Pons (tissue), 1 donor: ENCODE results near the gene WDR35.
"Not testable (repeated sequence)": the region's sequence is repeated elsewhere in the genome, so short reads cannot be mapped to it uniquely, and the experiment has no call there.

ENCODE experiments used
- DNase-seq: peaks from one replicate; pipeline ENCODE4 v3.0.0-alpha.2; 2016; ENCODE audit warnings: low spot score

WDR35 gene

DNA sequence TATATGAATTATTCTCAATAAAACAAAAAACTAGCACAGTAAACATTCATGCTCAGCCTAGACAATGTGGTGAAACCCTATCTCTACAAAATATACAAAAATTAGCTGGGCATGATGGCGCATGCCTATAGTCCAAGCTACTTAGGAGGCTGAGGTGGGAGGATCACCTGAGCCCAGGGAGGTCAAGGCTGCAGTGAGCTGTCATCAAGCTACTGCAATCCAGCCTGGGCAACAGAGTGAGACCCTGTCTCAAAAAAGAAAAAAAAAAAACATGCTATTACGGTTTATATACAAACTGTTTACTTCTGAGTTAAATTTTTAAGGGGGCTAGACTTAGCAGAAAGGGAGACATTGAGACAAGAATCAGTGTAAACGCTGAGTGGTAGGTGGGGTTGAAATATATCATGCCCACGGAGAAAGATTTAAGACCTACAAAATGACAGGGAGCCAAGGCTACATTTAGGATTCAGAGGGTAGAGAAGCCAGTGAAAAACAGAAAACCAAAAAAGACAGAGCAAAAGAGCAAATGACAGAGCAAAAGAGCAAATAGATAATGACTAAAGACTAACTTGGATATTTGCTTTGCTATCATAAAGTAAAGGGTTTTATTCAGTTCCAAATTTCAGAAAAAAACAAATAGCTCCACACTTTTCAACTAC lies 95.6 kb downstream of the WDR35 start:
- DNase-seq: no peak

DNA sequence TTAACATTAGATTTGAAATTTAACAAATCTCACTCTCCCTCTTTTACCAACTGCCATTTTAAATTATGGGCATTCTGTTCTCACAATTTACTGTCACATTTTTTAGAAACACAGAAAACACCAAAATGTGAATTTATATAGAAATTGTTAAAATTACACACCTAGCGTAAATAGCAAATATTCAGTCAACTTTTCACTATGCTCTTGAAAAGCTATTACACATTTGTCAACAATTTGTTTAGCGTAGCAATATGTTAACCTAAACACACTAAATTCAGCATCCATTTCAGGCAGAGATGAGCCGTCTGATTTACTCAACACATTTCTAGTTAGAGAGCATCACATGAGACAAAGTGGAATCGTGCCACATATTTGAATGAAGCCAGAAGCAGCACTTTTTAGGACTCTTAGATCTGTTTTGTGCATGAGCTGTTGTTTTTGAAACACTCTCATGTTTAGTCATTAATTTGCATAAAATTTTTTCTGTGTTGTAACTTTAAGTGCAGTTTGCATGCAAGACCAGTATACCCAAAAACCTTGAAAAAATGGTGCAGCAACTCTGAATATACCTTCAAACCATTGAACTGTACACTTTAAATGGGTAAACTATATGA lies 96.3 kb downstream of the WDR35 start:
- DNase-seq: no peak

GRCh38 chr2:19891971-19892370 lies 97.9 kb downstream of the WDR35 start:
- not testable (repeated sequence) for DNase-seq

- DNase-seq: no peak
Observed at GRCh38 chr2:19890104-19890503, 99.8 kb downstream of the WDR35 start.

GRCh38 chr2:19888831-19889230 lies 101.1 kb downstream of the WDR35 start:
- no peak for DNase-seq

DNA sequence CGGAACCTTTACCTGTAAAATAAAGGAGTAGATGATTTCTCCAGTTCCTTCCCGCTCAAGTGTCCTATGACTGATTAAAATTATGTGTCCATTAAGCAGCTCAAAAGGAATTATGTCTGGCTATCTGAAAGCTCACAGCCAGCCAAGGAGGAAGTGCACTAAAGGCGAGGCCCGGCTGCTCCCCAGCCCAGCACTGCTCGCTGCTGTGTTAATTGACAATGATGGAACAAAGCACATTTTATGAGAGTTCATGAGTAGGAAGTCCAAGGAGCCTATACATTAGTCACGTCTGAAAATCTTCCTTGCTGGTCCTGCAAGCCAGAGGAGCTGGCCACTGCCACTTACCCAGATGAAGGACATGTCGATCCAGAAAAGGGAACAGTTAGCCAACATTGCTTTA lies 102.4 kb downstream of the WDR35 start:
- no peak for DNase-seq

GRCh38 chr2:19886261-19886660 lies 103.6 kb downstream of the WDR35 start:
- no peak for DNase-seq

DNA sequence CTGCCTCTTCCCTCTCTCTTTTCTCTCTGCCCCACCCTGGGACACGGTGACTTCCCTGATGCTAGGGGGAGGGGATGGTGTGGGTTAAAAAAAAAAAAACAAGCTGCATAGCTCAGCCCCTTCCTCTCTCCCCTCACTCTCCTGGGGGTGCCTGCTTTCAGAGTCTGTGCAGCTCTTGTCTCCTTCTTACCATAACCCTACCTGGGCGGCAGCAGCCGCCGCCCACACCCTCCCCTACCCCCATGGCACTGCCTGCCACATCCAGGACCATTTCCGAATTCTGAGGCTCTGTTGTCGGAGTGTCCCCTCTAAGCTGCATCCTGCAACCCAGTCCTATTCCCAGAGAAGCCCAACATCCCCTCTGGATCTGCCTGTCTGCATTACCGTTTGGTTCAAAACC lies 104.1 kb downstream of the WDR35 start:
- no peak for DNase-seq

DNA sequence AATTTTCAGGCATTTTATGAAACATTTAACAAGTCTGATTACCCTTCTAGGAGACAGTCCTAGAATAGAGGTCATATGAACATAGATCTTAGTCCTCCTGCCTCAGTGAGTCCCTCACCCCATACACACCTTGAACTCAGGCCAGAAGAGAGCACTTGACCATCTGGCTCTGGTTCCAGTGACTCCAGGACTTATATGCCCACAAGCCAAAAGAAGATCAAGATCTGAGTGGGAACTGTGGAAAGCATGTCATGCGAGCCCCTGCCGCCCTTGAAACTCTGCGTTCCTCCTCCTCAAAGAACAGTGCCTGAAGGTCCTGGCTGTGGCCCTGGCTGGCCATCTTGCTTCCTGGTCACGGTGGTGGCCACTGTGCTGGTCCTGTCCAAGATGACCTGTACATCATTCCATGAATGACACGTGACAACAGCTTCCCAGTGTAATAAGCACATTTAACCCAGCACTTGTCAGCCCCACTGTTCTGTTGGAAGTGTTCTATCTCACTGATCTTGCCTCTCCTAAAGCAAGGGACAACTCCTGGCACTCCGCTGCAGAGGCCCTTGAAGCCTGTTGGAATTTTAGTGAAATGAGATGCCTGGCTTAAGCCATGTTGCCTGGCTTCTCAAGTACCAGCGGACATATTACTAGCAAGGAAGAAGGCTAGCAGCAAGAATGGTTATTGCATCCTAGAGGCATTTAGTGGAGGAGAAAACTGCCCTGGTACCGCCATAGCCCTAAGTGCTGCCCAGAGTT lies 105.8 kb downstream of the WDR35 start:
- no peak for DNase-seq

DNA sequence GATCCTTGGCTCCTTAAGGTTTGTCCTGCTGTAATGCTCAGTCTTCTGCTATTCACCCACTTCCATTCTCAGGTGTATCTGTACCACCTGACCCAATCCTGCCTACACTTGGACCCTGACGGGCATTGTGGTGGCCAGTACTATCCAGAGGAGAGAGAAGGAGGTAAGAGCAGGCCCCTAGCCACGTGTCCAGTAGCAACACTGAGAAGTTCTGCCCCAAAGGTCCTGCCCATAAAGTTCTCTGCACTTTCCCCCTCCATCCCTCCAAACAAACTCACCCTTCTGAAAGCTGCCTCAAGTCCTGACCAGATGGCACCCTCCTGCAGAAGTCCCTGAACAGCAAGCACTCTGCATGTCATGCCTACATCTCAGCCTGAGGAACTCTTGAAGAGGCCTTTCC lies 106.4 kb downstream of the WDR35 start:
- DNase-seq: no peak

DNA sequence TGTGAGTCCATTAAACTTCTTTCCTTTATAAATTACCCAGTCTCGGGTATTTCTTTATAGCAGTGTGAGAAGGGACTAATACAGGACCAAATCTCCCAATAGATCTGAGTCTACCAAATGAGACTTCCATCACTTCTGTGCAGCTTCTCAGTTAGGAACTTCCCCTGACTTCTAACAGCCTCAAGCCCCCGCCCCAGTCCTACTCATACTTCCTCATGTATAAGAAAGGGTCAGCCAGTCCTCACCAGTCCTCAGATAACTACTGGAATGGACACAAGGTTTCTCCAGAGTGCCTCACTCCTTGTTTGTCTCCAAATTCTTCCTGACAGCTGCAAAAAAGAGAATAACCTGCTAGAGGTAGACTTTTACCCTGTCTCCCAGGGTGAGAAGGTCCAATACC lies 107.6 kb downstream of the WDR35 start:
- DNase-seq: no peak

GRCh38 chr2:19881908-19882265 lies 108.0 kb downstream of the WDR35 start:
- no peak for DNase-seq

DNA sequence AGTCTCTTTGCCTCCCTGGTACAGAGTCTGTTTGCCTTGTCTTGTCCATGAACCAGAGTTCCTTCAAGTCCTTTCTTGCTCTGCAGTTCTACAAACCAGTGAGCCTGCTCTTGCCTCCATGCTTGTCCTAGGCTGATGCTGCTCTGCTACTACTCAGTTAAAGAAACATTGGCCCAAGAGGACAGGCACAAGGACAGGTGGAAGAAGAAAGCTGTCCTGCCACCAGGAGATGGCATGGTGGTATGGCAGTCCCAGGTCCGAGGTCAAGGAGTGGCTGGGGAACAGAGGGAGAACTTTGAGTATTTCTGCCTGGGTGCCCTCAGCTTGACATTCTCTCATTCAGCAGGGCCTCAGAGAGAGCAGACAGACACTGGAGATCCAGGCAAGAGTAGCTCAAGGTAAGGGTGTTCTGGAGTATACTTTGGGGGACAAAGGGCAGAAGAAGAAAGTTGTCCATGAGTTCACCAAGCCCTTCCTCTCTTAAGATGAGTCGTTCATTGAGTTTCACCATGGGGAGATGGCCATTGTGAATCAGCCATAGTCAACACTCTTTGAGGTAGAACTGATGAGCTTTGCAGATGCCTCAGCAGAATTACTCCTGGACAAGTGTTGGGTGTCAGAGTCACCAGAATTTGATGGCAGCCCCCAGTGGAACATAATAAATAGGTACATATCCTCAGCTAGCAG lies 108.5 kb downstream of the WDR35 start:
- no peak for DNase-seq

DNA sequence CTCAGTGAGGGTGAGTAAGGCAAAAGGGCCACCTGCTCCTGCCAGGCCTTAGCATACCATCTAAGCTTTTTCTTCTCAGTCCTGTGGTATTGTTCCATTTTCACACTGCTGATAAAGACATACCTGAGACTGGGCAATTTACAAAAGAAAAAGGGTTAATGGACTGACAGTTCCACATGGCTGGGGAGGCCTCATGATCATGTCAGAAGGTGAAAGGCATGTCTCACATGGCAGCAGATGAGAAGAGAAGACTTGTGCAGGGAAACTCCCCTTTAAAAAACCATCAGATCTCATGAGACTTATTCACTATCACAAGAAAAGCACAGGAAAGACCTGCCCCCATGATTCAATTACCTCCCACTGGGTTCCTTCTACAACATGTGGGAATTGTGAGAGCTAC lies 109.7 kb downstream of the WDR35 start:
- DNase-seq: not testable (repeated sequence)

DNA sequence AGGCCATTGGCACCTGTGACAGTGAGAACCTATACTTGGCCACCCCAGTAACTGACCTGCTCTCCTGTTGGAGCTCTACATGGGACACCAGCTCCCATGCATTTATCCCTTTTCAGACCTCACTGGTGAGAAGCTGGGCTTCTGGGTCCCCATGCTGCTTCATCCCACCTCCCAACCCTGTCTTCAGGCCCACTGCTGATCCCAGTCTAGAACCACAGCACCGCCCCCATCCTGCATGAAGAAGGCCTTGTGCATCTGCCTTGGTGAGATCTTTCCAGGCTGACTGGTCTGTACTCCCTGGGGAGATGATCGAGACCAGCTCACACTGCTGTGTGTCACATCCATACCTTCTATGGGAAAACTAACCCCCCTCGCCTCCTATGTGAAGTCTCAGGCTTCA lies 110.8 kb downstream of the WDR35 start:
- no peak for DNase-seq

GRCh38 chr2:19878268-19879046 lies 111.4 kb downstream of the WDR35 start:
- no peak for DNase-seq

DNA sequence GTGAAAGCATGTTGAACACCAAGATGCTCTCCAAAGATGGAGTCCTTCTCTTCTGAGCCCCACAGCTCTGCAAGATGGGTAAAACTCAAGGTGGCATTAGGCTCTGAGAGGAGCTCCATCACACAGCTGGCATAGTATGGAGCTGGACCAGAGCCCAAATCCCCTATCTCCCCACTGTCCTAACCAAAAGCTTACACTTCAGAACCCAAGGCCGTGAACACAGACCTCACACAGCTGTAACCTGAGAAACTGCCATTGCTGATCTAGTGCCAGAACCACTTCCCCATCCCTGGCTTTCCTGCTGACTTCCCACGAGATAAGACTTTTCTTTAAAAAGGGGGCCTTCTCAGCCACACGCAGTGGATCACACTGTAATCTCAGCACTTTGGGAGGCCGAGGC lies 113.2 kb downstream of the WDR35 start:
- DNase-seq: no peak

DNA sequence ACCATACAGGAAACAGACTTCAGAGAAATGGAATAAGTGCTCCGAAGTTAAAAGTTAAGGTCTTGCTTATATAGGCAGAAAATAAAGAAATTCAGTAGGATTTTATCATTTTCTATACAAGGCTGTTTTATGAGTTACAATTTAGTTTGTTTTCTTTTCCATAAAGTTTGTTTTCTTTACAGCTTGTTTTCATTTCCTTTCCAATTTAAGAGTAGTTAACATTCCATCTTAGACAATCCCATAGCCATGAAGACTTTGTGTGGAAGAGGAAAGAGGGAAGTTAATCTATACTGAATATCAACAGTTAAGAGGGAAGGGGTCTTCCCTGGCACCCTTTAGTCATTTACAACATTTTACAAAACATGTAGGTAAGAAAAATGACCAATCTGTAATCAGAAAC lies 114.6 kb downstream of the WDR35 start:
- DNase-seq: no peak

DNA sequence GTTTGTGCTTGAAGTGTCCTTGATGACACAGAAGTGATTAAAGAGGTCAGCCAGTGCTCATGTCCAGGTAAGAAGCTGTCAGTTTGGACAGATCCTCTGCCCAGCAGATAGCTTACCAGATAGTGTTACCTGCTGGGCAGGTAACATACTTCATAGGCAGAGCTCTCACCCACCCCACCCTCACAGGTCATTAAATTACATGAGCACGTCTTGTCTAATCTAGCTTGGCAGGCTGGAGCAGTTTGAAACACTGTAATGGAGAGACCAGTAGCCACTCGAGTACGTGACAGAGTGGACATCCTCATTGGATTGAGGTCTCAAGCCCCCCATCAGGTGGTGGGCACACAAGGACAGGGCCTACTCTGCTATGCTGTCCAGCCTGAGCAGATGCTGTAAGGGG lies 115.2 kb downstream of the WDR35 start:
- no peak for DNase-seq

GRCh38 chr2:19873014-19873413 lies 116.9 kb downstream of the WDR35 start:
- no peak for DNase-seq

- no peak for DNase-seq
Observed at GRCh38 chr2:19872302-19872701, 117.6 kb downstream of the WDR35 start.

GRCh38 chr2:19871836-19872235 lies 118.1 kb downstream of the WDR35 start:
- no peak for DNase-seq
